ENCODE results near the gene PCBP3.

The PCBP3 gene

DNA sequence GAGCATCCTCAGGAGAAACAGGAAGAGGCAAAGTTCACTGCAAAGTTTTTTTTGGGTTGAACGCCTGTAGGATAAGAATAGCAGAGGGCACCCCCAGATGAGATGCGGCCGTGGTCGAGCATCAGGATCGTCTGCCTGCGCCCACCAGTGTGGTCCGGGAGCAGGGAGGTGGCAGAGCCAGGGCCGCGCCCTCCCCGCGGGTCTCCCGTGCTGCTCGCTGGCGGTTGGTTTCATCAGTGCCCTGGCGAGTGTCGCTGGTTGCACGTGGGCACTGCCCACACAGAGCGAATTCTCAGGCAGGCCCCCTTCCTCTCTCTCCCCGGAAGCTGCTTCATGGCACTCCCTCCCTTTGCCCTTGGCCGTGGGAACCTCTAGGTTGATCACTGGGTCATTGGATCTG lies 120.0 kb downstream of the PCBP3 start:
- no peak for FAIRE-seq

DNA sequence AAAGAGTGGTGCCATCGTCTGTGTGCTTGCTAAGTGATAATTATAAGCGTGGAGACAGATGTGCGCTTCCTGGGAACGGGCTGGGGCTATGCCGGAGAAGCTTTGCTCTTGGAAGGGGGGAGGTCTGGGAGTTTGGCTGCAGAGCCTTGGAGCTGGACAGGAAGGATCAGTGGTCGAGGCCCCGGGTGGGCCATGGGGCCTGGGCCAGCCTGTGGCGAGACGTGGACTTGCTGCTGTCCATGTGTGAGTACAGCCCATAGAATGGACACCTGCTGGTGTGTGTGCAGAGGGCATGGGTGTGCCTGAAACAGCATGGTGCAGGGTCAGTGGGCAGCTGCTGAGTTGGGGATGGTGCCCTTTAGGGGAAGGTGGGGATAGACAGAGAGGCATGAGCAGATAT lies 121.3 kb downstream of the PCBP3 start:
- no peak for FAIRE-seq

DNA sequence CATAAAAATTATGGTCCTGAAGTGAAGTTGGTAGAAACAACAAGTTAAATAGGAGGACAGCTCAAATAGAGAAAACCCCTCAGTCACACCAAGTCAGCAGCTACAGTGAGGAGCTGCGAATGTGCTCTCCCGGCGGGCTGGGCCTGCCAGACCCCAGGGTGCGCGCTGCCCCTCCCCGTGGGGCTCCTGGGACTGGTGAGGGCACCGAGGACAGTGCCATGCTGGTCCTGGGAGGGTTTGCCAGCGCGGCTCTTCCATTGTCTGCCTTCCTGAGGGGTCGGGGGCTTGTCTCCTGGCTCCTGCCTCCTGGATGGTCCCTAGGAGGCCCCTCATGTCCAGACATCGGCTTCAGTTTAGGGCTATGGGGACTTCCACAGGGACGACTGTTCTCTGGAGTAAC lies 121.8 kb downstream of the PCBP3 start:
- no peak for FAIRE-seq

DNA sequence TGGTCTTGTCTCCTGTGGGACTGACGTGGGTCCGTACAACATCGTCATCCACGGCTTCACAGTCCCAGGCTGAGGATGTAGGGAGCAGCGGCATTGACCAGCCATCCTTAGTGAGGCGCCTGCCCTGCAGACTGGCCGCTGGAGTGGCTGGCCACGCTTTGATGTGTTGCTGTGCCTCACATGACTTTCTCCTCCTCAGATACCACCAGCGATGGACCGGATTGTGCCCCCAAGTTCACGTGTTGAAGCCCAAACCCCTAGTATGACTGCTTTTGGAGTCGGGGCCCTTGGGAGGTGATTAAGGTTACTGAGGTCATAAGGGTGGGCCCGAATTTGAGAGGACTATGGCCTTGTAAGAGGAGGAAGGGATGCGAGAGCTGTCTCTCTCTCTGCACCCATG lies 122.5 kb downstream of the PCBP3 start:
- FAIRE-seq: no peak

DNA sequence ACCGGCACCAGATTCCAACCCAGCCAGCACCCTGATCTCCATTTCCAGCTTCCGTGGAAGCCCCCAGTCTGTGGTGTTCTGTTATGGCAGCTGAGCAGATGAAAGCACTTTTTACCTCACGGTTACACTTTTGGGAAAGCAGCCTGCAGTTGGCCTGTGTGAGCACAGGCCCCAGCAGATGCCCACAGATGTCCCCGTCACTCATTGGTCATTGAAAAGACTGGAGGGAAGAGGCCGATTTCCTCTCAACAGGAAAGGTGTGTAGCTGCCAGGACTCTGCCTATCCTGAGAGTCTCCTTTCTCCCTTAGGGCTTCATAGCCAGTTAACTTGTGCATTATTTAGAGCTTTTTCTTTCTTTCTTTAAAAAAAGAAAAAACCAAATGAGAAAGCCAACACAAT lies 123.0 kb downstream of the PCBP3 start:
- no peak for FAIRE-seq

DNA sequence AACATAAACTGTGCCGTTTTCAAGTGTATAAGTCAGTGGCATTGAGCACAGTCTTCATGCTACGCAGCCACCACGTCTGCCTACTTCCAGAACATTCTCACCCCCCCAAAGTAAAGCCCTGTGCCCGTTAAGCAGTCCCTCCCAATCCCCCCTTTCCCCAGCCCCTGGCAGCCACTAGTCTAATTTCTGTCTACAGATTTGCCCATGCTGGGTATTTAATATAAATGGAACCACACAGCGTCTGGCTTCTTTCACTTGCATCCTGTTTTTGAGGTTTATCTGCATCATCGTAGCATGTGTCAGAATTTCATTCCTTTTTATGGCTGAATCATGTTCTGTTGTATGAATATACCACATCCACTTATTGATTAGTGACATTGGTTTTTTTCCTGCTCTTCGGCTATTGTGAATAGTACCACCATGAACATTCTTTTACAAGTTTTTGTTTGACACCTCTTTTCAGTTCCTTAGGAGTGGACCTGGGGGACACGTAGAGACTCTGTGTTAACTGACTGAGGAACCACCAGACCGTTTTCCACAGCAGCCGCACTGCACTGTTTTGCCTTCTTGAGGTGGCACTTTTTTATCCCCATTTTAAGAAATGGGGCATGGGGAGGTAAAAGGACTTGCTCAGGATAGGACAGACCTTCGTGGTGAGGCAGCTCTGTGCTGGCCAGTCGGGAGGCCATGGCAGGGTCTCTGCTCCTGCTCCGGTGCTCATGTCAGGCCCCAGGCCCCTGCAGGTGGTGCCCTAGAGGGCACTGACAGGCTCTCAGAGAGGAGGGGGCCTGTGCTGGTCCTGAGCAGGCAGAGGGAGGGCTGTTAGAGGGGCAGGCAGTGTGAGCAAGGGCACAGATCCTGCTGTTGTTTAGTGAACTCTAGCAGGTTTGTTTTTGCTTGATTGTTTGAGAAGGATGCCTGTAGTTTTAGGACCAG lies 123.8 kb downstream of the PCBP3 start:
- no peak for FAIRE-seq

DNA sequence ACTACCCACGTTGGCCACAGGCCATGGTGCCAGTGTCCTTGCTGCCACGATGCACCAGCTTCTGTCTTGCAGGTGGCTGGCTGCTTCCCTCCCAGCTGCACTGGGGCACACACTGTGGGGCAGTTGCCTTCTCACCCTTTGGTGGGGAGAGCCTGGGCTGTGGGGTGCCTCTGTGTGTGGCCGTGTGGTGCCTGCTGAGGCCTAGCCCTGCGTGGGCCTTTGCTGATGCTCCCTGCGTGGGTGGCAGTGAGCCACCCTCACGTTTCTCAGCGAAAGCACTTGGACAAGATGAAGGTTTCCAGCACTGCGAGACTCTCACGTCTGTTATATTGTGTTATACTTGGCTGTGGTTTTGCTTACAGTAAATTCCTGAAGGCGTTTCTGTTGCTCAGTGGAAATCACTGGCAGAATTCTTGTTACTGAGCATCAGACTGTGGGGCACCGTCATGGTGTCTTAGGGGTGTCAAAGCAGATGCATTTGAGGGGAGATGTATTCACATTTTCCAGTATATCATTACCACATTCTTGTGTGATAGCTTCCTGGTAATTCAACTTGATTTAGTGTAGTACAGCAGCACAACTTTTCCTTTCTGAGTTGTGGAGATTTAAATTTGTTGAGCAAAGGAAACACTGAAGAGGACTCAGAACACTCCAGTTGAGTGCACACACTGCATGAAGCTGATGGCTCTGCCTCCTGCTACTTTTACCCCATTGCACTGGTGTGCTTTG lies 124.7 kb downstream of the PCBP3 start:
- no peak for FAIRE-seq

DNA sequence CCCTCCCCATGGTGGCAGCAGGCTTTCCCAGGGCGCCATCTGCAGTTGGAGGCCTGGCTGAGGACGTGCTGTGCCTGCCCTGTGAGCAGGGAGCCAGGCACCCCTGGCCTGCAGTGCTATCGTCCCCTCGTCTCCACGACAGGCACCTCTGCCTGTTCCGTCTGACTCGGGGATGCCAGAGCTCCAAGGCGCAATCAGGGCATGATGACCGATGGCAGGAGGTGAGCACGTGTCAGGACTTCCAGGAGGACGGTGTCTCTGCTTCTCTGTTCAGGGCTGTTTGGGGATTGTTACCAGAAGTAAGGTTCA lies 125.2 kb downstream of the PCBP3 start:
- FAIRE-seq: no peak

DNA sequence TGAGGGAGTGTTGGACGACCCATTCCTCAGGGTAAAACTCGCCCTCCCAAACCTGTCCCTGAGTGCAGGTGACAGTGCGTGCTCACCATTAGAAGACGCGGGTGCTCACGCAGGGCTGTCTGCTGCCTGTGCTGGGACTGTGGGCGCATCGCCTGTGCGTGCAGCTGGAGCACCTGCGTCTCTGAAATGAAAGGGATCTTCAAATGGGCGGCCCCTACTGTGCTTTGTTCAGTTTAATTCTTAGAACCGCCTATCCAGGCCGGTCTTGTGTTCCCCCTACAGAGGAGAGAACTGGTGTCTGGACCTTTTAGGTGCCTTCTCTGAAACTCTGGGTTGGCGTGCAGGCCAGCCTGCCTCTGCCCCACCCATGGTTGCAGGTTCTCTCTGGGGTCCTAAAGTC lies 125.8 kb downstream of the PCBP3 start:
- FAIRE-seq: no peak

DNA sequence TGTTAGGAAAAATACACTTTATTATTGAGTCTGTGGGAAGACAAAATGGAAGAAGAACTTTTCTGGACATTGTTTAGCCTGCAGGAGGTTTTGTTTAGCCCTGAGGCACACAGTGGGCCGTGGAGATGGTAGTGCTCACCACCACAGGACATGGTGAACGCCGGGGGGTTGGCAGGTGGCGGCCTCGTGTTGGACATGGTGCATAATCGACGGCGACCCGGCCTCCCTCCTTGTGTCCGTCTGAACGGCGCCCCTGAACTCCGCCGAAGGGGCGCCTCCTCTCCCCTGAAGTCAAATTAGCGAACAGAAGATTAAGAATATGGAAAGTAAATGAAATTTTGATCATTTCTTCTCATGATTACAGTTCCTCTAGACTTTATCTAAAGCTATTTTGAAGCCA lies 126.4 kb downstream of the PCBP3 start:
- FAIRE-seq: no peak

DNA sequence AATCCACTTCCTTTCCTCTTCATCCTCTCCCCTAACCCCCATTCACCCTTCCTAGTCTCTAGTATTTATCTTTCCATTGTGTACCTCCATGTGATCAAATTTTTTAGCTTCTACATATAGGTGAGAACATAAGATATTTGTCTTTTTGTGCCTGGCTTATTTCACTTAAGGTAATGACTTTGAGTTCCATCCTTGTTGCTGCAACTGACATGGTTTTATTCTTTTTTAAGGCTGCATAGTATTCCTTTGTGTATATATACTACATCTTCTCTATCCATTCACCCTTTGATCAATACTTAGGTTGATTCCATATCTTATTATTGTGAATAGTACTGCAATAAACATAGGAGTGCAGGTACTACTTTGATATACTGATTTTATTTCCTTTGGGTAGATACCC lies 128.7 kb downstream of the PCBP3 start:
- FAIRE-seq: no peak

DNA sequence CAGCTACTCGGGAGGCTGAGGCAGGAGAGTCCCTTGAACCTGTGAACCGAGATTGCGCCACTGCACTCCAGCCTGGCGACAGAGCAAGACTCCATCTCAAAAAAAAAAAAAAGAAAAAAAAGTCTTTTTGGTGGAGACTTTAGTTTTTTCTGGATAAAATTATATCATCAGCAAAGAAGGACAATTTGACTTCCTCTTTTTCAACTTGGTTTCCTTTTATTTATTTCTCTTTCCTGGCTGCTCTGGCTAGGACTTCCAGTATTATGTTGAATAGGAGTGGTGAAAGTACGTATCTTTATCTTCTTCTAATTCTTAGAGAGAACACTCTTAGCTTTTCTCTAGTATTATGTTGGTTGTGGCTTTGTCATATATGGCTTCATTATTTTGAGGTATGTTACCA lies 130.8 kb downstream of the PCBP3 start:
- no peak for FAIRE-seq

DNA sequence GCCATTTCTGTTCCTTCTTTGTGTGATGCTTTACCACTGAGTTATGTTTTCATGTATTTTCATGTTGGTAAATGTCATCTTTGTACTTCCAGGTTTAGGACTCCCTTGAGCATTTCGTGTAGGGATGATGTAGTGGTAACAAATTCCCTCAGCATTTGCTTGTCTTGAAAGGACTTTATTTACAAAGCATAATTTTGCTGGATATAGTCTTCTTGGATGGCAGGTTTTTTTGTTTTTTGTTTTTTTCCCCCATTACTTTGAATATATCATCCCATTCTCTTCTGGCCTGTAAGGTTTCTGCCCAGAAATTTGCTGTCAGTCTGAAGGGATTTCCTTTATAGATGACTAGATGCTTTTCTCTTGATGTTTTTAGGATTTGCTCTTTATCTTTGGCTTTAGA lies 133.4 kb downstream of the PCBP3 start:
- FAIRE-seq: no peak

DNA sequence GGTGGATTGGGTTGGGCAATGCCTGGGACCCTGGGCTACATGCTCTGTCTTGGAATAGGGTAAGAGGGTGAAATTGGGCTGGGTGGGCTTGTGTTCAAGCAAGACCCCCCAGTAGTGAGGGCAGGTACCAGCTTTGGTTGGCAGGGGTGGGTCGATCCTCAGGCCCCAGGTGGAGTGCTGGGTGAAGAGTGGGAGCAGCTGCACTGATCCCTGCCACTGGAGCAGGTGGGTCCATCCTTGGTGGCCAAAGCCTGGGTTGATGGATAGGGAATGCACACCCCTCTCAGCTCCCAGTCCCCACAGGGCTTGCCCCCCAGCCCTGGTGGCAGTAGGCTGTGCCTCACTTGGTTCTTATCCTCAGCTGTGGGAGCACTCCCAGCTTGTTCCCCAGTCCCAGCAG lies 135.2 kb downstream of the PCBP3 start:
- FAIRE-seq: no peak

DNA sequence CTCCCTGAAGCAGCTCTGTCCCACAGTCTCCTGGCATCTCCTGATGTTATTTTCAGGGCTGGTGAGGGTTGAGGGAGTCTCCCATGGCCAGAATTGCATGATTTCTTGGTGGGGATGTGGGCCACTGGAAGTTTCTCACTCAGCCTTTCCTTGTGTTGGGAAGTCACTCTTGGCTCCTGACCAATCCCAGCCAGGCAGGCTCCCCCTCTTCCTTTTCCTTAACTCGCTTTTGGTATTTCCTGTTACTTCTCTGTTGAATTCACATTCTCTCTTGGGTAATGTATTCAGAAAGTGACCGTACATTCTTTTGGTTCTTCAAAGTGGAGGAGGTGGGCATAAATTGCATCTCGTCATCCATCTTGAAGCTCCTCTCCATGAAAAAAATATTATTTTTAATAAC lies 135.7 kb downstream of the PCBP3 start:
- no peak for FAIRE-seq

DNA sequence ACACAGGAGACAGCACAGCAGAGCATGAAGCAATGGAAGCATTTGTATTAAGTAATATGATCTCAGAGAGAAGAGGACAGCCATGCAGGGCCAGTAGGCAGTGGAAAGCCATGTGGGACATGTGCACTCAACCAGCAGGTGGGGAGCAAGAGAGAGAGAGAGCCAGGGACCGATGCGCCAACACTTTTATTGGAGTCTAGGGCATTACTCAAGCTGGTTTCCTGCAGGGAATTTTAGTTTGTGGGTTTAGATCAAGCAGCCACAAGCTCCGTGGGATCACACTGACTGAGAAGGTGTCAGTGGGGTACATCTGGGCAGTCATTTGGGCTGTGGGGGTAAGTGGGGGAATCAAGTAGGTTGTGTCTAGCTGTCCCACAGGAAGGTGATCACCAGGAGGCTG lies 137.1 kb downstream of the PCBP3 start:
- FAIRE-seq: no peak

DNA sequence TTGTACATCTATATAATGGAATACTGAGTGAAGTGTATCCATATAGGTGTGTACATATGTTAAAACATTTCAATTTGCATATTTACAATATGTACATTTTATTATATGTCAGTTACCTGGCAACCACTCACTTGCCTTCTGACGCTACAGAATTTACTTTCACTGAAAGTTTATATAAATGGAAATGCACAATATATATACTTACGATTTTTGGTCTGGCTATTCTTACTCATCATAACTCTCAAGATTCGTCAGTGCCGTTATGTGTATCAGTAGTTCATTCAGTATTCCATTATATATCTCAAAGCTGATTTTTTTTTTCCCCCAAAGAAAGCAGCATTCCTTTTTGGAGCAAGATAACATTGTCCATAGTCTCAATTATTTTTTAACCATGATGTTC lies 138.2 kb downstream of the PCBP3 start:
- no peak for FAIRE-seq

DNA sequence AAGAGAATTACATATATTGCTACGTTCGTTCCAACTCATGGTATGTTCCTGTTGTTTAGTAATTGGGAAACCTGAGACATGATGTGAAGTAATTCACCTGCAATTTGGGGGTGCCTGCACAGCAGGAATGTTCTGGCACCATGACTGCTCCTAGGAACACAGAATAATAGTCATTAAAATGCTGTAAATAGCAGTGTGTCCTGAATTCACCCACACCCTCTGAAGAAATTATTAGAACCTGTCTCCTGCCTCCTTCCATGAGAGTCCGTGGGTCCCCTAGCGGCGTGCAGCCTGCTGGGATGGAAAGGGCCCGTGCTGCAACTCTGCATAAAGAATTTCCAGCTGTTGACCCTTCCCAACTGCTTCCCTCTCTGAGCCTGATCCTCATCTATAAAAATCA lies 143.1 kb downstream of the PCBP3 start:
- FAIRE-seq: no peak

DNA sequence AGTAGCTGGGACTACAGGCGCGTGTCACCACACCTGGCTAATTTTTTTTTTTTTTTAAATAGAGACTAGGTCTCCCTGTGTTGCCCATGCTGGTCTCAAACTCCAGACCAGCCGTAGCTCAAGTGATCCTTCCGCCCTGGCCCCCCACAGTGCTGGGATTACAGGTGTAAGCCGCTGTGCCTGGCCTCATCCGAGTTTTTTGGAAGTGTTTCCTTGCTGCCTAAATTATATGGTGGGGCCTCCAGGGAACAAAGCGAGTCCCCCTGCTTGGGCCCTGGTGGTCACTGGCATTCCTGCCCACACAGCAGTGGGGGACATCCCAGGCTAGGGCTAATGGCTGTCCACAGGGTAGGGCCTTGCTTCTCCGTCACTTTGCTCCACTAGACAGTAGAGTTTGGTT lies 143.8 kb downstream of the PCBP3 start:
- no peak for FAIRE-seq

DNA sequence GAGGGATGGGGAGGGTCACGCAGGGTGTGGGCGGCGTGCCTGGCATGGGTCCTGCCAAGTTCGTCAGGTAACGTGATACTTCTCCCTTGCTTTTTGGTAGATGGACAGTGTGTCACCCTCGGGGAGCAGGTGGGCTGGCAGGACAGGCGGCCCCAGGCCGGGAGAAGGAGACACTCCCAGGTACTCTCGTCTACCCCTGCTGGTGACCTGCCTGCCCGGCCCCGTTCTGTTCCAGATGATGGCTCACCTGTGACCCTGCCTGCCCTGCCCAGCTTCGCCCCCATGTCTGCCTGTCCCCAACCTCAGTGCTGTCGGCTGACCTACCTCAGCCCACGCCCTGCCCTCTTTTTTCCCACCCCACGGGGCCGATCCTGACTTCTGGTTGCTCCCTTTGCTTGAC lies 144.7 kb downstream of the PCBP3 start:
- no peak for FAIRE-seq

DNA sequence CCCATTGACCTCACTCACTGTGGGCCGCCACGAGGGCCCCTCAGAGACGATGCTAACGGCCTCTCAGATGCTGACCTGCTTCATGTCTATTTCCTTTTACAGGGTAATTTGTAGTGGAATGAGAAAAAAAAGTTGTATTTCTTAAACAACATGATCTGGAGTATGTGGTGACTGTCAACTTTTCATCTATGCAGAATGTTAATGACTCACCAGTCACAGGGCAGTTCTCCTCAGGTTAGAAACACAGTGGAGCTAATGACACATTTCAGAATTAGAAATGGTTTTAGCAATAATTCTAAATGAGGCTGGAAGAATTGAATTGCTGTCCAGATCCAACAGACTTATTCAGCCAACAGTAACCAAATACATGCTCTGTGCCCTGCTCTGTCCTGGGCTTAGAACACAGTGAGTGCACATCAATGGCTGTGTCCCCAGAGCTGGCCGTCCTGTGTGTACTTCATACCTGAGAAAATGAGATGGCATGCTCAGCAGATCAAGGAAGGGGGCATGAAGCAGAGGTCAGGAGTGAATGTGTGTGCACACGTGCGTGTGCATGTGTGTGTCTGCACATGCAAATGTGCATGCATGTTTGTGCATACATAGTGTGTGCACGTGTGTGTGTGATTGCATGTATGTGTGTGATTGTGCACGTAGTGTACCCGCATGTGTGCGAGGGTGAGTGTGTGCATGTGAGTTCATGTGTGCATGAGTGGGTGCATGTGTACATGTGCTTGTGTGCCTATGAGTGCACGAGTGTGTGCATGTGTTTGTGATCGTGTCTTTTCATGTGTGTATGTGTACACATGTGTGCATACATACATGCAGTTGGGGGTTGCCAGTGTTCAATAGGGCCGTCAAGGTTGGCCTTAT lies 145.3 kb downstream of the PCBP3 start:
- FAIRE-seq: no peak

DNA sequence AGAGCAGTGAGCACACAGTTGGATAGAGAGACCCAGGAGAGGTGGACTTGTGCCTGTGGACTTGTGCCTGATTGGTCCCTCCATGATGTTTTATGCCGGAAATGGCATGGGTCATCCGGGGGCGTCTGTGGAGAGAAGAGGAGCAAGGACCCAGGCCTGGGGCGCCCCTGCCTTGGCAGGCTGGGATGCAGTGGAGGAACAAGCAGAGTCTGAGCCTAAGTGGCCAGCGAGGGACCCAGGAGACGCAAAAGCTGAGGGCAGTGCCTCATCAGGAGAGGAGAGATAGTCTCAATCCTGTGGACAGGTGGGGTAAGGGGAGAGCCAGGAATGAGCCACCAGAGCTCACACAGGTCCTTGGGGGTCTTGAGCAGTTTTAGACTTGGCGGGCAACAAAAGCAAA lies 146.9 kb downstream of the PCBP3 start:
- no peak for FAIRE-seq

DNA sequence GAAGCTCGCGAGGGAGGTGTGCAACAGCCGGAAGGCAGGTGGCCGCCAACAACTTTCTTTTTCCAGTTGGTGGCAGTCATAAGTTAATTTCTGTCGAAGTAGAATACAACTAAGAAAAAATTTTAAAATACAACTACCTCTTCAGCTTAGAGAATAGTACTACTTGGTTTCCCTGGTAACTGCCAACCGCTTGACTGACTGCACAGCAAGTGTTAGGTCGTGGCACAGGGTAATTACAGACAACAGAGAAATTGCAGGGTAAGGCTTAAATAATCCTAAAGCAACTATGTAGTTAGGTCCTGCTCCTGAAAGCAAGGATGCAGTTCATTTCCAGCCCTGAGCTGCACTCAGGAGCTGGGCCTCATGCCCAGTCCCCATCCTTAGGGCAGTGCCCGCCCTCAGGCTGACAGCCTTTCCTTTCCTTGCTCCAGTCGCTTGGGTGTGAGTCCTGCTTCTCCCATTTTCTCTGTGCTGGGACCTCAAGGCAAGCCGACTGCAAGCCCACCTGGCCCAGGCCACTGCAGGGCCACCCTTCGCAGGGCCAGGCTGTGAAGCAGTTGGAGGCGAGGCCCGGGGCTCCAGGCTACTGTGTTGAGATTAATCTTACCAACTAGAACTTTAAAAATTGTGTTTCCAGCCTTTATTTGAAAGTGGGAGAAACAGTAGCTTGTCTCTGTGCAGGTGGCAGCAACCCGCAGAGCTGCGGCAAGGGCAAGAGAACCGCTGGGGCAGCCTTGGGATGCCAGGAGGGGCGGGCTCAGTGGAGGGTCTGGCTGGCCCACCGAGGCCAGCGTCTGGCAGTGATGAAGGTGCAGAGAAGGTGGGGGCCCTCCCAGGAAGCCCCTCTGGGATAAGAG lies 148.3 kb downstream of the PCBP3 start:
- FAIRE-seq: no peak

Measured in islet of Langerhans (tissue), 1 donor.